Astrocyte of the hippocampus (primary cell): ENCODE data around the gene GAS5.
"Not testable (repeated sequence)": the region's sequence is repeated elsewhere in the genome, so short reads cannot be mapped to it uniquely, and the experiment has no call there.

ENCODE experiments used
- DNase-seq: peaks from one replicate; pipeline ENCODE4 v3.0.0; 2011; ENCODE audit warnings: low read depth, low spot score

Gene GAS5

GRCh38 chr1:173870252-173871075 is 2.7 kb upstream of the GAS5 start:
- DNase-seq = no peak

GRCh38 chr1:173869021-173869359 is 1.2 kb upstream of the GAS5 start:
- DNase-seq = no peak

- DNase-seq = peak; percentile 88
Measured at GRCh38 chr1:173868266-173869020, 654 bp upstream of the GAS5 start, which contains the start of gene ZBTB37. Gene ZBTB37 (plus strand): TSS chr1:173868380. CDS start chr1:173870226, 1,846 bp downstream.

GRCh38 chr1:173867141-173867752 is 542 bp downstream of the GAS5 start:
- no peak for DNase-seq

GRCh38 chr1:173866413-173867115 is 1.2 kb downstream of the GAS5 start:
- DNase-seq = no peak

GRCh38 chr1:173865468-173866164 is 2.2 kb downstream of the GAS5 start:
- DNase-seq = no peak

- DNase-seq = no peak
Measured at GRCh38 chr1:173864179-173864867, 3.5 kb downstream of the GAS5 start.

GRCh38 chr1:173863224-173864161 is 4.3 kb downstream of the GAS5 start:
- DNase-seq = no peak

GRCh38 chr1:173862769-173863223 is 5.0 kb downstream of the GAS5 start:
- no peak for DNase-seq

GRCh38 chr1:173862146-173862768 is 5.5 kb downstream of the GAS5 start:
- not testable (repeated sequence) for DNase-seq

- no peak for DNase-seq
Measured at GRCh38 chr1:173861731-173862145, 6.1 kb downstream of the GAS5 start.

- DNase-seq = no peak
Measured at GRCh38 chr1:173860065-173860464, 7.7 kb downstream of the GAS5 start.

GRCh38 chr1:173859547-173859946 is 8.2 kb downstream of the GAS5 start:
- not testable (repeated sequence) for DNase-seq

GRCh38 chr1:173857363-173857917 is 10.3 kb downstream of the GAS5 start:
- DNase-seq = no peak

GRCh38 chr1:173856903-173857302 is 10.9 kb downstream of the GAS5 start:
- no peak for DNase-seq

GRCh38 chr1:173856014-173856413 is 11.8 kb downstream of the GAS5 start:
- no peak for DNase-seq

- peak; percentile 64 for DNase-seq
Measured at GRCh38 chr1:173853074-173853473, 14.7 kb downstream of the GAS5 start.

GRCh38 chr1:173852105-173852504 is 15.7 kb downstream of the GAS5 start:
- no peak for DNase-seq

- DNase-seq = no peak
Measured at GRCh38 chr1:173832748-173833147, 35.0 kb downstream of the GAS5 start.
